Nucleus accumbens (tissue), 56 donors: ENCODE data around the gene RAPGEF6.
A peak's percentile ranks its signal among the peaks of the same experiment; 100 is the strongest.
"Not testable (repeated sequence)": the region's sequence is repeated elsewhere in the genome, so short reads cannot be mapped to it uniquely, and the experiment has no call there.

Experiments used
- DNase-seq, 56 donors: peaks; one replicate each; lab custom pipeline; 2025; lab: John Stamatoyannopoulos, UW

The RAPGEF6 gene

GRCh38 chr5:131611064-131611381 is 24.0 kb downstream of the RAPGEF6 start:
- no peak for DNase-seq

GRCh38 chr5:131610198-131611063 is 24.6 kb downstream of the RAPGEF6 start:
- DNase-seq = no peak

- no peak for DNase-seq
These were observed 25.3 kb downstream of the RAPGEF6 start for GRCh38 chr5:131609774-131610173.

- DNase-seq = no peak
These were observed 26.4 kb downstream of the RAPGEF6 start for GRCh38 chr5:131608597-131608996.

- DNase-seq = no peak
These were observed 27.0 kb downstream of the RAPGEF6 start for GRCh38 chr5:131607903-131608540.

GRCh38 chr5:131607418-131607817 is 27.6 kb downstream of the RAPGEF6 start:
- no peak for DNase-seq

GRCh38 chr5:131605086-131605485 is 29.9 kb downstream of the RAPGEF6 start:
- DNase-seq = no peak

- DNase-seq = no peak
These were observed 39.7 kb downstream of the RAPGEF6 start for GRCh38 chr5:131595088-131596033.

- DNase-seq = no peak
These were observed 41.1 kb downstream of the RAPGEF6 start for GRCh38 chr5:131593921-131594320.

- not testable (repeated sequence) for DNase-seq
These were observed 41.6 kb downstream of the RAPGEF6 start for GRCh38 chr5:131593436-131593835.

GRCh38 chr5:131589510-131590348 is 45.3 kb downstream of the RAPGEF6 start:
- DNase-seq = peak in 27 of 56 donors; percentile 3 to 61 (median 18)

- DNase-seq = no peak
These were observed 47.5 kb downstream of the RAPGEF6 start for GRCh38 chr5:131587541-131587940.

- DNase-seq = no peak
These were observed 53.3 kb downstream of the RAPGEF6 start for GRCh38 chr5:131581702-131582101.

- no peak for DNase-seq
These were observed 54.9 kb downstream of the RAPGEF6 start for GRCh38 chr5:131579917-131580671.

- DNase-seq = no peak
These were observed 59.3 kb downstream of the RAPGEF6 start for GRCh38 chr5:131575660-131576227.

GRCh38 chr5:131571669-131572168 is 63.3 kb downstream of the RAPGEF6 start:
- no peak for DNase-seq

- no peak for DNase-seq
These were observed 64.3 kb downstream of the RAPGEF6 start for GRCh38 chr5:131570757-131571156.

- no peak for DNase-seq
These were observed 70.8 kb downstream of the RAPGEF6 start for GRCh38 chr5:131564229-131564652.
